Right ventricle myocardium inferior (tissue), 1 donor: ENCODE measurements around the gene AKAP6. TPM values are rescaled to one million over a fixed set of nuclear protein-coding genes. Genes with fewer than 3 reads are reported as not detected.
A peak's percentile ranks its signal among the peaks of the same experiment; 100 is the strongest.

Experiments used
- ATAC-seq: fragments of 200-7000 bp; cut with Tn5 transposase; one replicate; pipeline ENCODE4 v1.9.1; 2020; ENCODE audit warnings: mild to moderate bottlenecking, moderate library complexity
- DNase-seq: peaks from one replicate; pipeline ENCODE4 v3.0.0; 2021; ENCODE audit errors: missing footprints
- intact Hi-C: fragments of 100-400 bp; cut with DNase I; formaldehyde crosslinking; loops from one replicate; pipeline ENCODE4 v1.11.0; 2022
- total RNA-seq: library from RNA; stranded (reverse); fragmentation: NEBNext Ultra II Directional; extraction: Animal tissue kit (Norgen Biotek cat#: 25700); gene quantifications from one replicate; pipeline ENCODE4 v1.2.1, GENCODE V29; 2021
- donor health status: DM: no; HTN: yes; CAD: no; lungs with severe emphysema.

Gene AKAP6
- total RNA-seq, 1 donor from 2014 or later: 160 TPM

DNA sequence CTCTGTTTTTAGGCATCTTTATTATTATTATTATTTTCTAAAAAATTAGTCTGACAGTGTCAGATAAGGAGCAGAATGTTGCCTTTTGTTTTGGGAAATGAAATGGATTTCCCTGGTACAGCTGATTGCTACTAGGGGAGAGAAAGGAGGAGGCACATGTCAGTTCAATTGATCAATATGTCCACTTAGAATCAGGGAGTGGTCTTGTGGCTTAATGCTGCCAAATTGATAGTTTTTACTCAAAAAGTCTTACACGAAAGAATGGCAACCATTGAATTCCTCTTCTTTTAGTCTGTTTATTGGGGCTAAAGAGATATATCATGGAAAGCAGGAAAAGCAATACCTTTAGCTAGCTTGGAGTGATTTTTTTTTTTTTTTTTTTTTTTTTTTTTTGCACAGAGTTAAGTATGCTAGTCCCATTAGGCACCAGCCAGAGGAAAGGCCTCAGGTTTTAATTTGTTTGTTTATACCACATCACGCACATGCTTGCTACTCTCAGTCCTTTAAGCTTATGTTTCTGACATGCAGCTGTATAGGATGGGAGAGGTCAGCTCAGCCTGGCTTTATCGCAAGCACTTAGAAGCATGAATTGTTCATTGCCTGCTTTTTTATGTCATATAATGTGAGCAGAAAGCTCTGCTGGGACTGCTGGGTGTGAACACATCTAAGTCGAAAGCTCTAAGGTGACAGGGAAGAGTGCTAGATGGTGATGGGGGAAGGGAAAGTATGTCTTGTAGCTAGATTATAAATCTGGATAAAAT lies 1.4 kb downstream of the AKAP6 start:
- intact Hi-C loops: no loop called here
- ATAC-seq: no peak
- no peak for DNase-seq

DNA sequence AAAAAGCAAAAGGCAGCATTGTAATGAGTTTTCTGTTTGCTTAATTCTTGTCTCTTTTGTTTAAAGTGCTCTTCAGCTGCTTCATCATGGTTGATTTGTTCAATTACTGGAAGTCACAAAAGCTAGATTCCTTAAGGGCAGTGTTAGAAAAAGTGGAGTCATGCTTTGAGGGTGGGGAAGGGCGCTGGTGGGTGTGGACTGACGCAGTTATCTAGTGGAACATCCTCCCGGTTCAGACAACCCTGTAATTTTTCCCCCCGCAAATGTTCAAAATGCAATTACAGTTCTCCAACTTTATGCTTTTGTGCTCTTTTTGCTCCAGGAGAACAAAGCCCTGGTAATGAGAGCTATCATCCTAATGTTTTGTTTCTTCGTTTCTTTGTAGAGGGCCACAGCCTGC lies 2.1 kb downstream of the AKAP6 start:
- no peak for ATAC-seq
- intact Hi-C loops: no loop called here
- DNase-seq: no peak

DNA sequence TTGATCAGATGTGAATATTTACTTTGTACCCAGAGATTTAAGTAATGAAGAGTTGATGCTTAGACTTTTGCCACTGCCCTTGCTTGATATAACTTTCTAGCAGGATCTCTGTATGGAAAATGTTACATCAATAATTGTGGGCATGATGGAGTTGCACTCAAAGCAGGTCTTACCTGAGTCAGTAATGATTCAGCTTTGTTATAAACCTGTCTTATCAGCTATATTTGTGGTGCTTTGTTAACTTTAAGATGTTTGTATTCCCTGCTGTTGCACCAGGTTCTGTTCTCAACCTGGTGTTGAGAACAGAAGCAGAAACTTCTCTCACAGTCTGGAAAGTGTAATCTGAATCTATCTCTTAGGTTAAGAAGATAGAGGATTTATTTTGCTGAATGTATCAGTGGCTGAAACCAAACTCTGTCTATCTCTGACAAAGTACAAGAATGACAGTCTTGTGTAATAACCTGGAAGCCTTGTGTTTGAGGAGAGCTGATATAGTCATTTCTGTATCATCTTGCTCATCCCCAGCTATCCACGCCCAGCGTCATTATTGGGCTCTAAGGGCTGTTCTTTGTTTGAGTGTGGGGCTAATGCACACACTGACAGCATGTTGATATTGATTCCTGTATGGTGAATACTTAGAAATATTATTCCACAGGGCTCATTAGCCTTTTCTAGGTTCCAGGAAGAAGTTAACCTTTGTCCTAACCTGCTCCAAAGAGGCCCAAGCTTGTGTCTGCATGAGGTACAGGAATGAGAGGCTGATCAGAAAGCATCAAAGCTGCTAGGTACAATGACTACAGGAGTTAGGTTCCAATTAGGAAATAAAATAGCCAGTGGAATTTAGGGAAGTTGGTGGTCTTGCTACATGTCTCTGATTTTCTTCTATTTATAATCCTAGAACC lies 3.6 kb downstream of the AKAP6 start:
- ATAC-seq: no peak
- intact Hi-C loops: no loop called here
- no peak for DNase-seq

DNA sequence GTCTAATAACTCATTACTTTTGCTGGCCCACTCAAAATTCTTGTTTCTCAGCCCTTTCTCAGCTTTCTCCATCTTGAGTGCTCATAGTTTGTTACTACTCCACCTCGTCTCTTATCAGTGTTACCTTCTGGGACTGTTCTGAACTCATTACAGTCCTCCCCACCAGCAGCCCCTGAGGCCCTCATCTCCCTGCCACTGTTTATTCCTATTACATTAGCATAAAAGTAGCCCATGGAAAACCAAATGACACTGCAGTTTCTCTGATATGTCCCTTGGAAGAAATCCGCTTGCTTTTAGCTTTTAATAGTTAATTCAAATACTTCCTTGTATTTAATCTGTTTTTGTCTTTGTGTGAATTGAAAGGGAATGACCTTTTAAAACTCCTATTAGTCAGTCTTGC lies 7.6 kb downstream of the AKAP6 start:
- ATAC-seq (no peak), DNase-seq (no peak)
- intact Hi-C loops: no loop called here

DNA sequence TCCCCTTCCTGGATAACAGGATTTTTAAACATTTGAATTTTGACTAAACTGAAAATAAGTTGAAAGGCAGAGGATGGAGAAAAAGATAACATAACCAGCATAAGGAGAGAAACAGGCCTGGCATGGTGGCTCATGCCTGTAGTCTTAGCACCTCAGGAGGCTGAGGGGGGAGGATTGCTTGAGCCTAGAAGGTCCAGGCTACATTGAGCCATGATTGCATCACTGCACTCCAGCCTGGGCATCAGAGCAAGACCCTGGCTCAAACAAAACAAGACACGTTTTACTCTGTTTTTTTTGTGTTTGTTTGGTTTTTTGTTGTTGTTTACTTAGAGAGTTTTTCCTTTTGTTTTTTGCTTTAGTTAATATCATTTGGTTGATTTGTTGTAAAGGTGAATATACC lies 8.7 kb downstream of the AKAP6 start:
- intact Hi-C loops: no loop called here
- ATAC-seq: no peak
- no peak for DNase-seq

DNA sequence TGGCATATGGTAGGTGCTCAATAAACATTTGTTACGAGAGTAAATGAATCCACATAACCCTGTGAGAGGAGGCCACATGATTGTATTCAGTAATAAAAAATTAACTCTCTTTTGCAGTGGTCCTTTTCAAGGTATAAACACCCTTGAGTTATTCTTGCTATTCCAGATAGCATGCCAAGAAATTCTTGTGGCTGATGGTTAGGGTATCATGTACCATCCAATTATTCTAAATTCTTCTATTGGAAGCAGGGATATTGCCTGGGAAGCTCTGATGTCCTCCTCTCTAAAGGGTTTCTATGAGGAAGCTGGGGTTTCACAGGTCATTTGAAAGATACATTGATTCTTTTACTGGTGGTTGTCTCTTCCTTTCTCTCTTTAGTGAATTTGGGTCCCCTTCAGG lies 10.1 kb downstream of the AKAP6 start:
- intact Hi-C loops: no loop called here
- DNase-seq (no peak), ATAC-seq (no peak)

DNA sequence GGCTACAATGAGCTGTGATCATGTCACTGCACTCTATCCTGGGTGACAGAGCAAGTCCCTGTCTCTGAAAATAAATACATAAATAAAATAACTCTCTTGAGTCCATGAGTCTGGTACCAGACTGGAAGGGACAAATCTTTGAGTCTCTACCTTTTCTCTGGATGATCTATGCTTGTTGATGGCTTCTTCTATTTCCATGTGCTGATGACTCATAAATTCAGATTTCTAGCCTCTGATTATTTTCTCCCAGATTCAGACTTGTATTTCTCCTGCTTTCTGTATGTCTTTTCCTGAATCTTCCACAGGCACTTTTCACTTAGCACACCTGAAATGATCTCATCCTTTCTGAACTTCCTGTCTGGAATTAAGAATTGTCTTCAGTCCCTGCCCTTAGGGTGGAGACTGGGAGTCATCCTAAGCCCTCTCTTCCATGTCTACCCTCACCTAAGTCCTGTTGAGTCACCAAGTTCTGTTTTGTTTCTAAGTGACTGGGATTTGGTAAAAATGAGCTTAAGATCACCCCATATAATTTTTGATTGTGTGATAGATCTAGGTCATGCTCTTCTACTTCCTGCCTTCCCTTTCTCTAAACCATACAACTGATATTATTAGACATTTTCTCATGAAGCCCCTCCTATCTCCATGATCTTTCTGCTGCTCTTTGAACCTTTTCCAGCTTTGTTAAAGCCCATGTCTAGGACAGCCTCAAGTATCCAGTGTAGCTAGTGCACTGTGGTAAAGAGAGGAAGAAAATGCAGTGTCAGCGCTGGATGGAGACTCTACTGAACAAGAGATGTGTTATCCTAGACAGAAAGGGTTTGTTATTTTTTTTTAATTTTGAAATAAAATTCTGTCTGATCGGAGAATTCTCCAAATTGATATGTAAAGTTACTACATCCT lies 13.1 kb downstream of the AKAP6 start:
- no peak for DNase-seq
- intact Hi-C loops: no loop called here
- no peak for ATAC-seq

DNA sequence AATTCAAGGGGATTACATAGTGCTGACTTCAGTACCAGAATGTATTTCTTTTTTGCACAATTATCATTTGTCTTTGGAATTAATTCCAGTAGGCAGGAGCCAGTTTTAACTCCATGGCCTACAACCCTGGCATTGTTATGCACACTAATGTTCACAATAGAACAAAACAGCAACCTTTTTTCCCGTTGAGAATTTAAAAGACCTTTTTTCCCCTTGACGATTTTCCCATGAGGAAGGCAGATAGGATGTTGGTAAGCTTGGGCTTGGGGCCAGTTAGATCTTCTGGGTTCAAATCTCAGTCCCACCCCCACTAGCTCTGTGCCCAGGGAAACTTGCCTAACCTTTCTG lies 13.7 kb downstream of the AKAP6 start:
- DNase-seq (no peak), ATAC-seq (no peak)
- intact Hi-C loops: no loop called here

DNA sequence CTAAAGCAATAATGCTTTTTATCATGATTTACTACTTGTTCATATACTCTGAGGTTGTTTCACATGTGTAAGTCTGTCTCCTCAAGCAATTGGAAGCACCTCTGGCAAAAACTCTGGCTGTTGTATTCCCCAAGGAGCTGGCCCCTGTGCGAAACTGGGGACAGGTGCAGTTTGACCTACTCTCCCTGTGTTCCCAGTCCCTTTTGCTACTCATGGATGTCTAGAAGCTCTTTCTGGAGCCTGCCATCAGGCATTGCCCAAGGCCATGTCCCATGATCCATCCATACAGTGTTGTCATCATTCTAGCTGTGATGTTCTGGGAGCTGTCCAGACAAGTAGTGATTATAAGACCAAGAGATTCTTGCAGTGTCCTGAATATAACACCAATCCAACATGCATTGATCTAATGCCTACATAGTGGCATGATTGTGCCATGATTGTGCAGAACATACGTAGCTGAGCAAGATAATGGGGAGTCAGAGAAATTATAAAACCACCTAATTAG lies 14.9 kb downstream of the AKAP6 start:
- DNase-seq: no peak
- intact Hi-C loops: no loop called here

DNA sequence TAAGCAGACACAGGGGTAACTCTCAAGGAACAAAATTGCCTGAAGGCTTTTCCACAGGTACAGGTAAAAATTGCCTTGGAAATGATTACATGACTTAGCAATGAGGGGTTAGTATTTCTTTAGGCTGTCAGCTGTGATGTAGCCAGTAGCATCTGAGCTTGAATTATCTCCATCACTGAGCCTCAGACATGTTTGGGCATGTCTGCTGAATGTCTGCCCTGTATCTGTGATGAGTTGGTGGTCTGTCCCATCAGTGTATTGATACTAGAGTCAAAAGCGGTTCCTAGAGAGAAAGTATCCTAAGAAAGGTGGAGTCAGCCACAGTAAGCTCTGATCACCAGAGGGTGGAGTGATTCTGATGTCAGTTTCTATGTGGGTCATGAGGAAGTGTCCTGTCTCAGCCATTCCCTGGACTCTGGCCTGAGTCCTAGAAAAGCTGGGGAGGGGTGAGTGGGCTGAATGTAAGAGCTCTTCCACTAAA lies 16.3 kb downstream of the AKAP6 start:
- intact Hi-C loops: no loop called here
- no peak for ATAC-seq
- DNase-seq: no peak

More for the DNA sequence above, 14.9 kb downstream of the AKAP6 start:
- ATAC-seq: no peak

DNA sequence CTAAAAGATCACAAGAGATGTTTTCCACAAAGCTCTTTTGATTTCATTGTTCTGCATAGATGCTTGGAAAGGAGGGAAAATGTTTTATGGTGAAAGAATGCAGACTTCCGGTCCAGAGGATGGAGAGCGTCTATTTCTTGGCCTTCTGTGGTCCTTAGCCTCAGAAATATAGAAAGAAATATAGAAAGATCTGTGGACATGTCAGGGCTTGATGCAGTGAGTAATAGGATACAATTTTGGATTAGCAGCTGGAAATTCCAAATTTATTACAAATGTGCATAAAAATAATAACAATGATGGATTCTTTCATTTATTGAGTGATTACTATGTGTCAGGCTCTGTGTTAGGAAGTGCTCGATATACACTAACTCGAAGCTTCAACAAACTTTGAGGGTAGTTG lies 20.2 kb downstream of the AKAP6 start:
- ATAC-seq (no peak), DNase-seq (no peak)
- intact Hi-C loops: no loop called here

DNA sequence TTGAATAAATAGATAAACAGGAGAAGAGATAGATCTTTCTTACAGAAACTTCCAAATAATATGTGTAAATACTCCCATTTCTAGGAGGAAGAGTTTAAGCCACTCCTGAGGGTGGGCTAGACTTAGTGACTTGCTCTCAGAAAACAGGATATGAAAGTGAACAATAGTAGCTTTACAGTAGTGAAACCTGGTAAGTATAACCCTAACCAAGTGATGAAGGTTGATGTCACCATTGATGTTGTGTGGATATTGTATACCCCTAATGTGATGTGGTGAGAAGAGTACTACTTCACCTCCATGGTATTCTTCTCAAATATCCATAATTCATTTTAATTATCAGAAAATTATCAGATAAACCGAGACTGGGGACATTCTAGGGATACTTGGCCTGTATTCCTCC lies 20.9 kb downstream of the AKAP6 start:
- ATAC-seq: no peak
- intact Hi-C loops: no loop called here
- no peak for DNase-seq

DNA sequence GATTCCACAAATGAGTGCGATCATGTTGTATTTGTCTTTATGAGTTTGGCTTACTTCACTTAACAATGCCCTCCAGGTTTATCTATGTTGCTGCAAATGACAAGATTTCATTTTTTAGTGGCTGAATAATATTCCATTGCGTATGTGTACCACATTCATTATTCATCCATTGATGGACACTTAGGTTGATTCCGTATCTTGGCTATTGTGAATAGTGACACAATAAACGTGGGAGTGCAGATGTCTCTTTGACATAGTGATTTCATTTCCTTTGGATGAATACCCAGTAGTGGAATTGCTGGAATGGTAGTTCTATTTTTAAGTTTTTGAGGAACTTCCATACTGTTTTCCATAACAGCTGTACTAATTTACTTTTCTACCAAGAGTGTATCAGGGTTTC lies 23.5 kb downstream of the AKAP6 start:
- intact Hi-C loops: no loop called here

DNA sequence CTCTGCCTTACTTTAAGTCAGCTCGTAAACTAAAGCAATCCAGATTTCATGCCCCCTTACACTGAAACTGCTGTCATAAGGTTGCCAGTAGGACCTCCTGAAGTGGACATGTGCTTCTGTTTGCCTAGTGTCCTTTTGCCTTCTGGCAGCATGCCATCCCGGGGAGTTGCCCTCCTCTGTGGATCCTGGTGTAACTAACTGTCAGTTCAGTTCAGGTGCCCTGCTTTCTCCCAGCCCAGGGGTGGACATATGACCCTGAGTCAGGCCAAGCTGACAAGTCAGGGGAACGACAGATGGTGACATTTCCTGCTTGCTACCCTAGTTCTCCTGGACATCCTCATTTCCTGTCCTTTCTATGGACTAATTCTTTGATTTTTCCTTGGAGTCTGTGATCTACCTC lies 25.6 kb downstream of the AKAP6 start:
- DNase-seq (no peak), ATAC-seq (peak; percentile 44)
- intact Hi-C loops: no loop called here

More for the DNA sequence above, 23.5 kb downstream of the AKAP6 start:
- ATAC-seq: no peak
- DNase-seq: no peak

DNA sequence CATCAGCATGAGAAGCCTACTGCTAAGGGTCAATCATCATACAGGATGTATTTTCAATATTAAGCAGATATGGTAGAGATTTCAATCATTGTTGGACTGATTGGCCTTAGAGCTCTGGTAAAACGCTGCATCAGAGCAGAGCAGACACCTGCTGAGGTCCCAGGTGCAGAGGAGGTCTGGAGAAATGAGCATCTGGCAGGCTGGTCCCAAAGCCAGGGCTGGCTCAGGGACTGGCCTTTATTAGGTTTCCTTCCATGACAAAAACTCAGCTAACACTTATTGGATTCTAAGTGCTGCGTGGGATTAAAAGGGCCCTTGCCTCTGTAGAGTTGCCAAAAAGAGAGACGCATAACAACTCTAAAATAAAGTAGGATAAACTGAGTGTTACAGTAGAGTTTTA lies 29.7 kb downstream of the AKAP6 start:
- DNase-seq (no peak), ATAC-seq (no peak)
- intact Hi-C loops: no loop called here

DNA sequence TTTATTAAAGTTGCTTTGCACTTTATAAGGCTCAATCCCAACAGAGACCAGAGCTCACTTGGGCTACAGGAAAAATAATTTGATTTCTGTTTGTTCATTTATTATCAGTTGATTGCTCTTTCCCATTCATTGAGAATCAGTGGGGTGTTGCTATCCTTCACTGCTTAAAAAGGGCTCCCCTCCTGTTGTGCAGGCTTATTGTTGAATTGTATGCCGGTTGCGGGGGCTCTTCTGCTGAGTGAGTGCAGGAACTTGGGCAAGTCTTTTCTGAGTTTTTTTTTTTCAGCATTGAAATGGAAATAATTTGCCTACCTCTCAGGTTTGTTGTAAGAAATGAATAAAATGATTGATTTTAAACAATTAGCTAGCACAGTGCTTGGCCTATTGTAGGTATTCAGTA lies 32.6 kb downstream of the AKAP6 start:
- no peak for ATAC-seq
- no peak for DNase-seq
- intact Hi-C loops: no loop called here

DNA sequence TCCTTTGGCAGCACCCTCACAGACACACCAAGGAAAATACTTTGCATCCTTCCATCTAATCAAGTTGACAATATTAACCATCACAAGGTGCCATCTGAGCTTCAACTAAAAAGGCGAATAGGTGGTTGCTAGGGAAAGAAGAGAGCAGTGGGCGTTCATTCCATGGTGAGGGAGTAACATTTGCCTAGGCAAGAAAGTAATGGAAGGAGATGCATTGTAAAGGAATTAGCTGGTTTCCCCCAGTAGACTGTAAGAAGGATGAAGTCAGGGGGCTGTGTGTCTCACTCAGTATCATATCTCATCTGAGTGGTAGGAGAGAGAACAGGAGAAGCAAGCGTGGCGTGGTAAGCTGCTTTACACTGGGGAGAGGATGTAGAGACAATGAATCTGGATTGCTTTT lies 34.7 kb downstream of the AKAP6 start:
- DNase-seq: no peak
- ATAC-seq: no peak
- intact Hi-C loops: no loop called here

DNA sequence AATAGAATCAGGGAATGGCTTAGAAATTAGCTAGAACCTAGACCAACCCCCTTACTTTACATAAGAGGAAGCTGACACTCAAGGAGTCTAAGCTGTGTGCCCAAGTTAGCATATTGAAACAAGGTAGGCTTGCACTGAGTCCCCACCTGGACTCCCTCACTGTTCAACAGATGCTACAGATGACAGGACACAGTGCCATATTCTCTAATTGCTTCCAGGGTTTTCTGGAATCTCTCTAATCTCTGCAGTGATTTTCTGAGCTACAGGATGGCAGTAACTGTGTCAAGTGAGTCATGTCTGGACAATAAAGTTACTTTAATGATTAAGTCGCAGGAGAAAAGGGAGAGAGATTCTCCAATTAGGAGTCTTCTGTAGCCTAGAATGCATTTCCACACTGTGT lies 35.8 kb downstream of the AKAP6 start:
- DNase-seq: no peak
- no peak for ATAC-seq
- intact Hi-C loops: no loop called here

DNA sequence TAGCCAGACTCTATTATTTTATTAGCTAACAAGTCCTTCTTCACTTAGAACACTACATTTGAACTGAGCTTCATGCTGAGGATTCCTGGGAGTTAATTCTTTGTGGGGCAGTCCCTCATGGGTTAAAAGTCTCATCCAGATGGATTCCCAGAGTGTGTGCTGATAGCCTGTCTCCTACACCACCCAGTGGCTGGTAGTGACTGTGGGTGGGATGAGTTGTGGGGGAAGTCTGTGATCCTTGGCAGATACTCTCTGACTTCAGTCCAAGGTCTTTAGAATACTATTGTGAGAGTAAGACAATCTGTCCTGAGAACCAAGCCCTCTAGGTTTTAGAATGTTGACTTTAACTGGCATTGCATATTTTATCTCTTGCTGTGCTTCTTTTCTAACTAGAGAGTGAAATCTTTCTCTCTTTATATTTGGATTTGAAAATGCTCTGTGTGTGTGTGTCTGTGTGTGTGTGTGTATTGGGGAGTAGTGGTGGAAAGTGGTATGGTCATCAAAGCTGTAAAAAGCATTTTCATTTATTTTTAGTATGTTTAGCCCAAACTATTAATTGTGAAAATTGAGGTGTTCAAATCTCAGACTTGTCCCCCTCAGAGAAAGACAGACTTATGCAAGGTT lies 37.3 kb downstream of the AKAP6 start:
- ATAC-seq: peak; percentile 69
- intact Hi-C loops: no loop called here
- no peak for DNase-seq
